Measurements from ENCODE around the gene BCAM.

The BCAM gene

DNA sequence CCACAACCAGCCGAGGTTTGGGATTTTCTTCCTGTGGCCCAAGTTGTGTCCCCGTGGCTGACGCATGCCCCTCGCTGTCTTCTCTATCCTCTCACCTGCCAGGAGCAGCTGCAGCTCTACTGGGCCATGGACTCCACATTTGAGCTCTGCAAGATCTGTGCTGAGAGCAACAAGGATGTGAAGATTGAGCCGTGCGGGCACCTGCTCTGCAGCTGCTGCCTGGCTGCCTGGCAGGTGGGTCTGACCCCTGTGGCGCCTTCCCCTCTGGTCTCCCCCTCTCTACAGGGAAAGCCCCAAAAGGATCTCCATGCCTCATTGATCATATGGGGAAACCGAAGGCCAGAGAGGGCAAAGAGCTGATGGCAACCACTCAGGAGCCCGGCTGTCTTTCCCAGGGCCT, 16.6 kb upstream of the BCAM start:
- Histone ChIP-seq H3K27me3 (ENCODE audit: insufficient read depth, poor library complexity, severe bottlenecking) (no peaks in the 10 kb centered on the region), H3K36me3 (ENCODE audit: low read depth) (peaks cover 82% of the 10 kb centered on the region), H3K4me3 (ENCODE audit: severe bottlenecking) (no peak overlapping the region), H3K9me3 (ENCODE audit: severe bottlenecking) (no peaks in the 10 kb centered on the region), H3K4me1 (ENCODE audit: insufficient read depth, poor library complexity, severe bottlenecking) (no peaks in the 10 kb centered on the region), H3K27ac (ENCODE audit: poor library complexity, severe bottlenecking) (no peak overlapping the region)
- DNase-seq (ENCODE audit: low spot score), result no peak
- TF ChIP-seq, protein P1, sequence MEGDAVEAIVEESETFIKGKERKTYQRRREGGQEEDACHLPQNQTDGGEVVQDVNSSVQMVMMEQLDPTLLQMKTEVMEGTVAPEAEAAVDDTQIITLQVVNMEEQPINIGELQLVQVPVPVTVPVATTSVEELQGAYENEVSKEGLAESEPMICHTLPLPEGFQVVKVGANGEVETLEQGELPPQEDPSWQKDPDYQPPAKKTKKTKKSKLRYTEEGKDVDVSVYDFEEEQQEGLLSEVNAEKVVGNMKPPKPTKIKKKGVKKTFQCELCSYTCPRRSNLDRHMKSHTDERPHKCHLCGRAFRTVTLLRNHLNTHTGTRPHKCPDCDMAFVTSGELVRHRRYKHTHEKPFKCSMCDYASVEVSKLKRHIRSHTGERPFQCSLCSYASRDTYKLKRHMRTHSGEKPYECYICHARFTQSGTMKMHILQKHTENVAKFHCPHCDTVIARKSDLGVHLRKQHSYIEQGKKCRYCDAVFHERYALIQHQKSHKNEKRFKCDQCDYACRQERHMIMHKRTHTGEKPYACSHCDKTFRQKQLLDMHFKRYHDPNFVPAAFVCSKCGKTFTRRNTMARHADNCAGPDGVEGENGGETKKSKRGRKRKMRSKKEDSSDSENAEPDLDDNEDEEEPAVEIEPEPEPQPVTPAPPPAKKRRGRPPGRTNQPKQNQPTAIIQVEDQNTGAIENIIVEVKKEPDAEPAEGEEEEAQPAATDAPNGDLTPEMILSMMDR (IDR thresholded peaks at IDR 0.05; ENCODE audit: poor library complexity, severe bottlenecking), result no peak
- no peak for ATAC-seq (ENCODE audit: low read depth)

DNA sequence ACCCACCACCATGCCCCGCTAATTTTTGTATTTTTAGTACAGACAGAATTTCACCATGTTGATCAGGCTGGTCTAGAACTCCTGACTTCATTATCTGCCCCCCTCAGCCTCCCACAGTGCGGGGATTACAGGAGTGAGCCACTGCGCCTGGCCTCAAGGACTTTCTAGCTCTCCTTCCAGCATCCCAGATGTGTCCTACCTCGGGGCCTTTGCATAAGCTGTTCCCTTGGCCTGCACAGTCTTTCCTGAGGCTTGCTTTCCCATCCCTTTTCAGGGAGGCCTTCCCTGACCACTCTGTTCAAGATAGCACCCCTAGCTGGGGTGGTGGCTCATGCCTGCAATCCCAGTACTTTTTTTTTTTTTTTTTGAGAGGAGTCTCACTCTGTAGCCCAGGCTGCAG, 14.3 kb upstream of the BCAM start:
- H3K36me3 ChIP-seq (ENCODE audit: low read depth), result peaks cover 68% of the 10 kb centered on the region
- H3K9me3 ChIP-seq (ENCODE audit: severe bottlenecking), result no peaks in the 10 kb centered on the region
- H3K4me3 ChIP-seq (ENCODE audit: severe bottlenecking), result no peak overlapping the region
- no peaks in the 10 kb centered on the region for H3K27me3 ChIP-seq (ENCODE audit: insufficient read depth, poor library complexity, severe bottlenecking)
- DNase-seq (ENCODE audit: low spot score) (no peak), ATAC-seq (ENCODE audit: low read depth) (no peak)
- H3K4me1 ChIP-seq (ENCODE audit: insufficient read depth, poor library complexity, severe bottlenecking), result no peaks in the 10 kb centered on the region
- TF ChIP-seq, protein P1 (IDR thresholded peaks at IDR 0.05; ENCODE audit: poor library complexity, severe bottlenecking), result no peak
- H3K27ac ChIP-seq (ENCODE audit: poor library complexity, severe bottlenecking), result no peak overlapping the region

DNA sequence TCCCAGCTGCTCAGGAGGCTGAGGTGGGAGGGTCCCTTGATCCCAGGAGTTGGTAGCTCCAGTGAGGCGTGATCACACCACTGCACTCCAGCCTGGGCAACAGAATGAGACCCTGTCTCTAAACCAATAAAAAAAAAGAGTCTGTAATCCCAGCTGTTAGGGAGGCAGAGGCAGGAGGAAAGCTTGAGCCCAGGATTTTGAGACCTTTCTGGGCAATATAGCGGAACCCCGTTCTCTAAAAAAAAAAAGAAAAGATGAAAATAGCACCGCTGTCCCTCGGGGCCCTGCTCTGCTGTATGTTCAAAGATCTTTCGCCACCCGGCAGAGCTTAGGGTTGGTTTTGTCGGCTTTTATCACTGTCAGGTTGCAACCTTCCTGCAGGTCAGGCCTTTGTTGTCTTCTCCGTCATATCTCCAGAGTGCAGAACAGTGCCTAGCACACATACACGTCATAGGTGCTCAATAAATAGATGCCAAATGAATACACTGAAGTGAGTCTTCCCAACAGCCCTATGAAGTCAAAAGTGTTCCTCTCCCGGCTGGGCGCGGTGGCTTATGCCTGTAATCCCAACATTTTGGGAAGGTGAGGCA, 13.4 kb upstream of the BCAM start:
- TF ChIP-seq, protein P1 (IDR thresholded peaks at IDR 0.05; ENCODE audit: poor library complexity, severe bottlenecking), result no peak
- ATAC-seq (ENCODE audit: low read depth) (no peak), DNase-seq (ENCODE audit: low spot score) (no peak)
- Histone ChIP-seq H3K4me1 (ENCODE audit: insufficient read depth, poor library complexity, severe bottlenecking) (no peaks in the 10 kb centered on the region), H3K27me3 (ENCODE audit: insufficient read depth, poor library complexity, severe bottlenecking) (no peaks in the 10 kb centered on the region), H3K36me3 (ENCODE audit: low read depth) (peaks cover 59% of the 10 kb centered on the region), H3K9me3 (ENCODE audit: severe bottlenecking) (no peaks in the 10 kb centered on the region), H3K27ac (ENCODE audit: poor library complexity, severe bottlenecking) (no peak overlapping the region), H3K4me3 (ENCODE audit: severe bottlenecking) (no peak overlapping the region)

DNA sequence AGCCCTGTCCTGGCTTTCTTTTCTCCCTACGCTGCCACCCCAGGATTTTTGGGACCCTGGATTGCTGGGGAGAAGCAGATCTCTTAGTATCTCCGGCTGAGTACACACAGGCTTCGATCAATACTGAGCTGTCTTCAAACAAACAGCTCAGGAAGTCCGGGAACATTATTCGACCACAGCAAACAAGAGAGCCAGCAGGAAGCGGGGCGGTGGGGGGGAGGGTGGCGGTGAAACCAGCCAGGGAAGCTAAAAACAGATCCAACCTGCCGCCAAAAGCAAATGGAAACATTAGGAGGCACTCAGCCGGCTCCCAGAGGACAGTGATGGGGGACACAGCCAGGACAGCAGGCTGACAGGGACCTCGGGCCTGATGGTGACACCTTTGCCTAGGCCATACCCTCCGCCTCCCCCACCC, 12.2 kb upstream of the BCAM start:
- ATAC-seq (ENCODE audit: low read depth), result no peak
- DNase-seq (ENCODE audit: low spot score), result no peak
- TF ChIP-seq, protein P1 (IDR thresholded peaks at IDR 0.05; ENCODE audit: poor library complexity, severe bottlenecking), result no peak
- H3K9me3 ChIP-seq (ENCODE audit: severe bottlenecking), result no peaks in the 10 kb centered on the region
- H3K4me3 ChIP-seq (ENCODE audit: severe bottlenecking), result no peak overlapping the region
- H3K27ac ChIP-seq (ENCODE audit: poor library complexity, severe bottlenecking), result no peak overlapping the region
- H3K27me3 ChIP-seq (ENCODE audit: insufficient read depth, poor library complexity, severe bottlenecking), result no peaks in the 10 kb centered on the region
- H3K4me1 ChIP-seq (ENCODE audit: insufficient read depth, poor library complexity, severe bottlenecking), result no peaks in the 10 kb centered on the region
- H3K36me3 ChIP-seq (ENCODE audit: low read depth), result peaks cover 50% of the 10 kb centered on the region

DNA sequence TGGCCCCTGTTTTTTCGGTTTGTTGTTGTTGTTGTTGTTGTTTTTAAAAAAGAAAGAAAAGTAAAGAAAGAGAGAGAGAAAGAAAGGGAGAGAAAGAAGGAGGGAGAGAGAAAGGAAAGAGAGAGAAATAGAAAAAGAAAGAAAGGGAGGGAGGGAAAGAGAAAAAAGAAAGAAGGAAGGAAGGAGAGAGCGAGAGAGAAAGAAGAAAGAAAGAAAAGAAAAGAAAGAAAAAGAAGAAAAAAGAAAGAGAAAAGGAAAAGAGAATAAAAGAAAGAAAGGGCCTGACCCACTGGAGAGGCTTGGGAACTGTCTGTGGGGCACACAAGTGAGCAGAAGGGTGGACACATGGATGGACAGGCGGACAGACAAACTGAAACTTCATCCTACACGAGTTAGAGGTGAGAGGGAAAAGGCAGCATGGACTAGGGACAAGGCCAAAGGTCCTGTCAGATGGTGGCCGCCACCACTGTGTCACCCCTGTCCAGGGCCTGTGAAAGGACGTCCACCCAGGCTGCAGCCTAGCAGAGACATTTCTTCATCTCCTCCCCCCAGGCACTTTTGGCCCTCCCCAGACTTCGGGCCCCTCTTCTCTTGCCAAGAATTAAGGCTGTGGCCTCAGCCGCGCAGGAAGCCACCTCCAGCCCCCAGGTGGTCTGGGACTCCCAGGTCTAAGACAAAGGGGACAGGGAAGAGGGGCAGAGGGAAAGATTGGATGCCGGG, 9.1 kb upstream of the BCAM start:
- Histone ChIP-seq H3K27ac (ENCODE audit: poor library complexity, severe bottlenecking) (no peak overlapping the region), H3K4me3 (ENCODE audit: severe bottlenecking) (no peak overlapping the region), H3K36me3 (ENCODE audit: low read depth) (peaks cover 27% of the 10 kb centered on the region), H3K4me1 (ENCODE audit: insufficient read depth, poor library complexity, severe bottlenecking) (no peaks in the 10 kb centered on the region), H3K9me3 (ENCODE audit: severe bottlenecking) (no peaks in the 10 kb centered on the region), H3K27me3 (ENCODE audit: insufficient read depth, poor library complexity, severe bottlenecking) (no peaks in the 10 kb centered on the region)
- DNase-seq (ENCODE audit: low spot score), result no peak
- TF ChIP-seq, protein P1 (IDR thresholded peaks at IDR 0.05; ENCODE audit: poor library complexity, severe bottlenecking), result no peak
- ATAC-seq (ENCODE audit: low read depth), result no peak; the same call in 2 of the 3 replicates

Data from RWPE2 (cell line).